NCI-H82 treated with DMSO at 0.1 percent for 48 hours (cell line): ENCODE data around the gene TMBIM1.

Source experiments
- DNase-seq: peaks from one replicate; lab custom pipeline; 2025; ENCODE audit not compliant: unreplicated experiment; lab: John Stamatoyannopoulos, UW

Gene TMBIM1

GRCh38 chr2:218293715-218294429 lies 1.6 kb upstream of the TMBIM1 start:
- no peak for DNase-seq

GRCh38 chr2:218291318-218292047 lies 820 bp downstream of the TMBIM1 start:
- DNase-seq, result no peak

GRCh38 chr2:218290316-218291261 lies 1.7 kb downstream of the TMBIM1 start:
- DNase-seq, result no peak

GRCh38 chr2:218289639-218290315 lies 2.5 kb downstream of the TMBIM1 start:
- DNase-seq, result no peak

DNA sequence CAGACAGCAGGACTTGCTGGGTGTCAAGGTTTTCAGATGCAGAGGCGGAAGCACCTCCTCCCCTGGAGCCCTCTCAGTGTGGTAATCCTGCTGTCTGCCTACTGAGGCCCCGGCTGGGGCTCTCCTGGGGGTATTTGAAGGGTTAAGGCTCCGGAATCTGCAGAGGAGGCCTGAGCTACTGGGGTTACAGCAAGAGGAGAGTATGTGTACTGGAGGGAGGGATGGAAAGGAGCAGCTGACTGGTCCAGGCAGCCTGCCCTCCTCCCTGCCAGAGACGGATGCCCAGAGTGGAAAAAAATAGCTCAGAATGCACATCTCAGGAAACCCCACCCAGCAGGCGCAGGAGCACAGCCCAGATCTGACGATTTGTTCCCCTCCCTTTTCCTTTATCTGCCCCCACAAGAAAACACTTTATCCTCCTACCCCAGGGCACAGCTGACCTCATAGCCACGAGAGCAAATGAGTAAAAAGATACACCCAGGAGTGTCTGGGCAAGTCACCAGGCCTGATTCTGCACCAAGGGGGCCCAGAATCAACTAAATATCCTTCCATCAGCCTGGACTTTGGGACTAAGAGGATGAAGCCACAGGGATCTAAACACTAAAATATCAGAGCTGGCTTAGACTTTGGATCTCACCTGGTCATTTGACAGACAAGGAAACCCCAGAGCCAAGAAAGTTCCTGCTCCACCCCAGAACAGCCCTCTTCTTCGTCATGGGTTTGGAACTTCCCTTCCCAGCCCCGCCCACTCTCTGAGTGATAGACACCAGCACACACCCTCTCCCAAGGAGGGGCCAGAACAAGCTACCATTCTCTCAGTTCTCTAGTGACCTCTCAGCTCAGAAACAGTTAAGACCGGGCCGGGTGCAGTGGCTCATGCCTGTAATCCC lies 5.5 kb downstream of the TMBIM1 start:
- DNase-seq, result no peak

GRCh38 chr2:218285604-218286003 lies 6.7 kb downstream of the TMBIM1 start:
- DNase-seq, result no peak

- DNase-seq, result no peak
These were observed 8.0 kb downstream of the TMBIM1 start for GRCh38 chr2:218284106-218284811.

DNA sequence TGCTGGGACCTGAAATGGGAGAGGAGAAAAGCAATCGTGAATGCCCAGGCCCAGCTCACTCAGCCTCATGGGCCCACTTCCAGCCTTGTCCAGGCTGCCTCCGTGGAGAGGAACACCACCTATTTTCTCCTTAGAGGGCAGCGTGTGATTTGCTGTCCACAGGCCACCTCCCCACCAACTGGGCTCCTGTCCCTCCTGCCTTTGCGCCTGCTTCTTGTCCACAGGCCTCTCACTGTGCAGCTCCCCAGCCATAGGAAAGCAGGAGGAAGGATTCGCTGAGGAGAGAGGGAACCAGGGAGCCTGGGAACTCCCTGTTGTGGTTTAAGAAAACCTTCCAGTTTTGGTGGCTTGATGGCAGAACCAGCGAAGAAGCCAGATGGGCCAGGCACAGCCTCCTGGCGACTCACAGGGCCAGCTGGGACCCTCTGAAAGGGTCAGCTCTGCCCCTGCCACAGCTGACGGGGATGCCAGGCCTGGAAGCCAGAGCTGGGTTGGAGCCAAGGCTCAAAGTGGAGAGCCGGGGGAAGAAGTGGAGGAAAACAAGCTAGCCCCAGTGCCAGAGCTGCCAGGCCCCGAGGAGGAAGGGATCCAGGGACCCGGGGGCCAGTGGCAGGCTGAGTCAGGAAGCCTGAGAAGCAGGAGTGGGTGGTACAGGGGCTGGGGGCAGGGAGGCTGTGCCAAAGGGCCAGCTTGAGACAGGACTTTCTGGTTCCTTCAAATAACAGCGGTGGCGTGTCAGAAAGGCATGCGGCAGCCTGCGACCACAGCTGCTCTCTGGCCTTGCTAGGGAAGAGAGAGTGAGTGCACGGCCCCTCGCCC lies 9.9 kb downstream of the TMBIM1 start:
- DNase-seq, result no peak

GRCh38 chr2:218281449-218281848 lies 10.9 kb downstream of the TMBIM1 start:
- no peak for DNase-seq

DNA sequence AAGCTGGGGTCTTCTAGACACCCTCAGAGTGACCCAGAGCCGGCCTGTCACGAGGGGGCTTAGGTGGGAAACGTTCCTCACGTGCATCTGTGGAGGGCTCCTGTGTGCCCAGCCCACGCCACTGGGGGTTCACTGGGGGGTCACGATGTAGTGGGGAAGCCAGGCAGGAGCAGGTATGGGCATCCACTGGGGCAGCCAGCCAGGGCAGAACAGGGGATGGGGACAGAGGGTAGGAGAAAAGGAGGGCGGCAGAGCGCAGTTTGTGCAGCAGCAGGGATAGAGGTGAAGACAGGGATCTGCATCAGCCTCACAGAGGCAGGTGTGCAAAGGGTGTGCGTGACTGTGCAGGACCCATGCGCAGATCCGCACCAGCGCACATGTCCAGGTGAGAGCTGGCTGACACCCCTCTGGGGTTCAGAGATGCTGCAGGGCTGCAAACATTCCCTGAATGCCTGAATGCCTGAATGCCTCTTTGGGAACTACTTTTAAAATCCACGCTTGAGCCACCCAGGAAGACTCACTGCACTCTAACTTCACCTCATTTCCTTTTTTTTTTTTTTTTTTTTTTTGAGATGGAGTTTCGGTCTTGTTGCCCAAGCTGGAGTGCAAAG lies 11.9 kb downstream of the TMBIM1 start:
- DNase-seq, result no peak

DNA sequence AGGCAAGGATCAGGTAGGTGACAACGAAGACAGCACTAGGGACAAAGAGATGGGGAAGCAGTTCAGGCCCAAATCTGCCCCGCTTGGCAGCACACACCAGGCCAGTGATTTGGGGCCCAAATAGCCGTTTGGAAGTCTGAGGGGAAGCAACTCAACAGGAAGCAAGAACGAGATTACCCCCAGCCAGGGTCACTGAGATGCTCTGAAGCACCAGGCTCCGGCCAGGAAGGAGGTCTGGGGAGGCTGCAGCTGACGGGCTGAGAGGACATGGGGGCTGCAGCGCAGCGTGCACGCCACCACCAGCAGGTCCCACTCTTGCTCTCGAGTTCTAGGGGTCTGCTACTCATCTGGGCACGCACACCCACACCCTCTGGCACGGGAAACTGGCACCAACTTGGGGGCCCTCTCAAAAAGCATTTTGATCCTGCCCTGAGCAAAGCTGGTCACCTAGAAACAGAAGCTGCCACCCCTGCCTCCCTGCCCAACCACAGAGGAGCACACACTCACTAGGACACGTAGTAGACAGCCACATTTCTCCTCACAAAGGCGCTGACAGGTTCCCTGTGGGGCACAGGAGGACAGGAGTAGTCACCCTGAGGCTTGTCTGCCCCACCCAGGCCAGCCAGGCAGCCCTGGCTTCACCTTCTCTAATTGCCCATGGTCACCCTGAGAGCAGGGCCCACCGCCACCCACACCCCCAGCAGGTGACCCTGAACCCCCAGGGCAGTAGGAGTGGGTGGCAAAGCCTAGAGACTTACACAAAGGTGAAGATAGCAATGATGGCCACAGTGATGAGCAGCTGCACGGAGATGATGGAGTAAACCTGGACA lies 13.6 kb downstream of the TMBIM1 start:
- no peak for DNase-seq

GRCh38 chr2:218277921-218278320 lies 14.4 kb downstream of the TMBIM1 start:
- no peak for DNase-seq

GRCh38 chr2:218276986-218277755 lies 15.1 kb downstream of the TMBIM1 start:
- DNase-seq, result no peak

- no peak for DNase-seq
These were observed 16.8 kb downstream of the TMBIM1 start for GRCh38 chr2:218275371-218276072.

DNA sequence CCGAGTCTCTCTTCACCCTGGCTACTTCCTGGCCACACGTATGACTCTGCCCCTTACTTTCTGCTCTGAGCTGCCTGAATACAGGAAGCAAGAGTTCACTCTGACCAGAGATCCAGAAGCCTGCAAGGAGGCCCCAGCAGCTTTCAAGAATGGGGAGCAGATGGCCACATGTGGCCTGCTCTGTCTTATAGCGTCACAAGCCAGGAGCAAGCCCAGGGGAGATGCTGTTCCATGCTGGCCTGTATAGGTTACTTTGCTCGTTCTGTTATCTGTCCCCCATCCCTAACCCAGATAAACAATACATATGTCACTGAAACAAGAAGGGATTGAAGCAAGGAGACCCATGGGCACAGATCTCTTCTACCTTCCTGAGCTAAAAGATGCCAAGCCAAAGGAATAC lies 17.7 kb downstream of the TMBIM1 start:
- no peak for DNase-seq

- DNase-seq, result no peak
These were observed 18.4 kb downstream of the TMBIM1 start for GRCh38 chr2:218273908-218274249.
